Ovary (tissue), 9 donors: ENCODE measurements around the gene CACNA2D3. TPM values are rescaled to one million over a fixed set of nuclear protein-coding genes. Genes with fewer than 3 reads are reported as not detected.

ENCODE experiments used
- DNase-seq, 5 donors: peaks; one replicate each; pipeline ENCODE4 v3.0.0-alpha.2; 2019 to 2020
- H3K27ac ChIP-seq, 2 donors: fragments of 200-600 bp; one replicate each; pipeline versions ENCODE4 v1.5.1 to v1.8.0; 2019 to 2022
- H3K27me3 ChIP-seq: fragments of 200-600 bp; one replicate; pipeline ENCODE4 v1.8.0; 2022
- H3K36me3 ChIP-seq: fragments of 200-600 bp; sonication (generic); one replicate; pipeline ENCODE4 v1.5.1; 2019
- H3K4me1 ChIP-seq: one replicate; pipeline ENCODE4 v1.8.1; 2013; ENCODE audit warnings: mild to moderate bottlenecking, moderate library complexity; ENCODE audit not compliant: insufficient read depth
- H3K4me3 ChIP-seq: fragments of 200-600 bp; sonication (generic); one replicate; pipeline ENCODE4 v1.5.1; 2017
- H3K9me3 ChIP-seq, 2 donors: fragments of 200-600 bp in 1 of 2; sonication (generic) in 1 of 2; one replicate each; pipeline versions ENCODE4 v1.5.1 to v1.8.1; 2013 to 2019; ENCODE audit warnings: mild to moderate bottlenecking in 1 of 2, moderate library complexity in 1 of 2
- CTCF ChIP-seq, 3 donors: fragments of 450-650 bp in 2 of 3; fragments of 200-600 bp in 1 of 3; IDR thresholded peaks; one replicate each; pipeline versions ENCODE4 v1.5.1 to v1.8.0; 2016 to 2022; ENCODE audit warnings: antibody characterized with exemption in 3 of 3, mild to moderate bottlenecking in 1 of 3
- EP300 ChIP-seq: sonication (generic); formaldehyde crosslinking; IDR thresholded peaks from one replicate; pipeline ENCODE4 v1.6.1; 2017; ENCODE audit warnings: antibody characterized with exemption
- POLR2A ChIP-seq: fragments of 450-650 bp; IDR thresholded peaks from one replicate; pipeline ENCODE4 v1.6.1; 2017; ENCODE audit warnings: antibody characterized with exemption, mild to moderate bottlenecking, moderate library complexity
- WGBS, 3 donors: extraction: QIAGEN DNeasy Blood & Tissue Kit in 1 of 3; methylation state at CpG; one replicate each; pipeline versions ENCODE4 v1.1.5 to v1.1.7; 2013 to 2017; 5-methylcytosine and 5-hydroxymethylcytosine counted together
- intact Hi-C, 4 donors: fragments of 100-400 bp; cut with DNase I; formaldehyde crosslinking; loops; one replicate each; pipeline versions ENCODE4 v1.11.0 to v1.15.1; 2022 to 2023
- polyA plus RNA-seq, 2 donors: library from polyadenylated mRNA; stranded (reverse); fragments of 200-250 nt in 1 of 2; fragments of 350-450 nt in 1 of 2; fragmentation: Illumina TruSeq in 1 of 2; extraction: RNeasy Lipid Tissue Mini Kit (QIAGEN cat#74804) in 1 of 2; gene quantifications; one replicate each; pipeline ENCODE4 v1.2.3, GENCODE V29; 2013 to 2014
- total RNA-seq, 7 donors: library from RNA; depleted of rRNA in 2 of 7; stranded (reverse); fragments of >200 nt in 2 of 7; fragmentation: NEBNext Ultra II Directional in 3 of 7; extraction: Animal tissue kit (Norgen Biotek cat#: 25700) in 3 of 7; gene quantifications; one replicate each; pipeline versions ENCODE4 v1.1.0 to v1.2.4, GENCODE V29; 2016 to 2023
- donor health status: DM: no; HTN: no; CAD: no; lungs with moderate emphysema.
- donor health status: DM: no; HTN: no; CAD: no.
- donor health status: Bipolar disorder and iron deficiency.
- donor health status: DM: yes; HTN: yes; CAD: no.
- donor health status: DM: no; HTN: no; CAD: no.
- donor health status: DM: yes; HTN: yes; CAD: no.

CACNA2D3 gene
- total and polyA plus RNA-seq, 9 donors, result 2.0 to 10.1 (median 4.7) TPM

GRCh38 chr3:54125300-54125699, 2.9 kb downstream of the CACNA2D3 start:
- DNase-seq, result no peak
- Histone ChIP-seq H3K4me1 (no peaks in the 10 kb centered on the region), H3K27me3 (no peaks in the 10 kb centered on the region), H3K27ac (no peak overlapping the region), H3K4me3 (no peak overlapping the region), H3K9me3 (no peaks in the 10 kb centered on the region), H3K36me3 (no peaks in the 10 kb centered on the region)
- intact Hi-C loops, result no loop called here
- 27 to 52% (median 31%) methylated on average over 4 of the region's 4 CpGs for WGBS, 3 donors
- TF ChIP-seq EP300 (no peak), POLR2A (no peak), CTCF (IDR thresholded peaks at IDR 0.05) (no peak)

- H3K27ac ChIP-seq, result no peak overlapping the region
- H3K9me3 ChIP-seq, result no peaks in the 10 kb centered on the region
- no peaks in the 10 kb centered on the region for H3K4me1 ChIP-seq
- 68 to 92% (median 81%) methylated on average over 7 of the region's 7 CpGs for WGBS, 3 donors
- TF ChIP-seq POLR2A (no peak), CTCF (IDR thresholded peaks at IDR 0.05) (no peak), EP300 (no peak)
- intact Hi-C loops, result no loop called here
- DNase-seq, result no peak
- H3K27me3 ChIP-seq, result no peaks in the 10 kb centered on the region
- no peak overlapping the region for H3K4me3 ChIP-seq
- no peaks in the 10 kb centered on the region for H3K36me3 ChIP-seq
Measured at GRCh38 chr3:54126551-54126950, 4.2 kb downstream of the CACNA2D3 start.

- 89 to 93% (median 91%) methylated on average over 6 of the region's 6 CpGs for WGBS, 3 donors
- Histone ChIP-seq H3K9me3 (no peaks in the 10 kb centered on the region), H3K27me3 (no peaks in the 10 kb centered on the region), H3K4me1 (no peaks in the 10 kb centered on the region), H3K36me3 (no peaks in the 10 kb centered on the region), H3K27ac (no peak overlapping the region), H3K4me3 (no peak overlapping the region)
- TF ChIP-seq CTCF (IDR thresholded peaks at IDR 0.05) (no peak), EP300 (no peak), POLR2A (no peak)
- no peak for DNase-seq
- intact Hi-C loops, result no loop called here
Measured at GRCh38 chr3:54127499-54128056, 5.2 kb downstream of the CACNA2D3 start.

- no peak overlapping the region for H3K27ac ChIP-seq
- 95 to 97% (median 96%) methylated on average over 4 of the region's 4 CpGs for WGBS, 3 donors
- H3K36me3 ChIP-seq, result no peaks in the 10 kb centered on the region
- TF ChIP-seq CTCF (IDR thresholded peaks at IDR 0.05), result no peak
- TF ChIP-seq EP300, result no peak
- no peak for TF ChIP-seq POLR2A
- no peaks in the 10 kb centered on the region for H3K27me3 ChIP-seq
- H3K4me3 ChIP-seq, result no peak overlapping the region
- H3K4me1 ChIP-seq, result no peaks in the 10 kb centered on the region
- intact Hi-C loops, result no loop called here
- H3K9me3 ChIP-seq, result no peaks in the 10 kb centered on the region
- DNase-seq, result no peak
Measured at GRCh38 chr3:54131026-54131605, 8.8 kb downstream of the CACNA2D3 start.
